IMR-90 (cell line): ENCODE measurements around the gene CHN2. TPM values are rescaled to one million over a fixed set of nuclear protein-coding genes. Genes with fewer than 3 reads are reported as not detected.

ENCODE experiments used
- ATAC-seq: fragments of 200-7000 bp; cut with Tn5 transposase; 2 replicates; pipeline ENCODE4 v1.9.1; 2020; ENCODE audit warnings: low read depth, mild to moderate bottlenecking, moderate library complexity
- BruUV-seq: library from RNA; stranded (reverse); fragments of 400-500 nt; replicated peaks from 2 replicates; lab custom pipeline; 2021; lab: Mats Ljungman, UMichigan
- CTCF ChIA-PET: fragments of 300-600 bp; formaldehyde crosslinking; extraction: SDS; loops from one replicate; lab custom pipeline; 2021; ENCODE audit warnings: antibody characterized with exemption; lab: Yijun Ruan, JAX
- POLR2A ChIA-PET: fragments of 300-600 bp; sonication (Branson Sonifier 250); formaldehyde crosslinking; loops from one replicate; lab custom pipeline; 2022; ENCODE audit warnings: antibody characterized with exemption; ENCODE audit not compliant: unreplicated experiment; lab: Charles Lee
- DNase-seq: peaks from one replicate; pipeline ENCODE4 v3.0.0; 2013
- H2AFZ ChIP-seq: replicated peaks from 2 replicates; pipeline ENCODE3; 2013; ENCODE audit warnings: low read length, mild to moderate bottlenecking; ENCODE audit not compliant: poor library complexity
- H2AK5ac ChIP-seq: 2 replicates; pipeline ENCODE4 v1.6.1; 2013; ENCODE audit warnings: low read depth, low read length, inconsistent platforms
- H2AK9ac ChIP-seq: replicated peaks from 2 replicates; pipeline ENCODE3; 2013; ENCODE audit warnings: mild to moderate bottlenecking, low read depth, low read length, moderate library complexity; ENCODE audit not compliant: poor library complexity
- H2BK120ac ChIP-seq: 2 replicates; pipeline ENCODE4 v1.6.1; 2013; ENCODE audit warnings: low read depth, low read length, inconsistent platforms
- H2BK15ac ChIP-seq: 3 replicates; pipeline ENCODE4 v1.6.1; 2013; ENCODE audit warnings: low read depth, low read length, inconsistent platforms
- H2BK20ac ChIP-seq: 2 replicates; pipeline ENCODE4 v1.6.1; 2013; ENCODE audit warnings: low read depth, mild to moderate bottlenecking, inconsistent platforms, low read length, moderate library complexity
- H2BK5ac ChIP-seq: 2 replicates; pipeline ENCODE4 v1.6.1; 2013; ENCODE audit warnings: mild to moderate bottlenecking, low read depth, low read length, inconsistent platforms; ENCODE audit not compliant: poor library complexity, severe bottlenecking
- H3K14ac ChIP-seq: replicated peaks from 2 replicates; pipeline ENCODE4 v1.6.1; 2013; ENCODE audit warnings: low read depth, low read length, inconsistent platforms
- H3K18ac ChIP-seq: 2 replicates; pipeline ENCODE4 v1.6.1; 2013; ENCODE audit warnings: low read depth, low read length, control low read depth
- H3K23ac ChIP-seq: 2 replicates; pipeline ENCODE4 v1.6.1; 2013; ENCODE audit warnings: low read depth, low read length, inconsistent platforms
- H3K27ac ChIP-seq: 2 replicates; pipeline ENCODE4 v1.5.1; 2013; ENCODE audit warnings: mild to moderate bottlenecking, control low read depth, low read length; ENCODE audit not compliant: insufficient read depth
- H3K27me3 ChIP-seq: 2 replicates; pipeline ENCODE4 v1.6.1; 2013; ENCODE audit warnings: low read length; ENCODE audit not compliant: control insufficient read depth, insufficient read depth
- H3K36me3 ChIP-seq: 2 replicates; pipeline ENCODE4 v1.6.1; 2013; ENCODE audit warnings: low read length, mixed read lengths; ENCODE audit not compliant: control insufficient read depth, insufficient read depth
- H3K4ac ChIP-seq: 2 replicates; pipeline ENCODE4 v1.6.1; 2013; ENCODE audit warnings: low read depth, low read length, inconsistent platforms
- H3K4me1 ChIP-seq: 2 replicates; pipeline ENCODE4 v1.6.1; 2013; ENCODE audit warnings: low read length, mixed read lengths; ENCODE audit not compliant: control insufficient read depth, insufficient read depth
- H3K4me2 ChIP-seq: 2 replicates; pipeline ENCODE4 v1.6.1; 2013; ENCODE audit warnings: low read depth, mild to moderate bottlenecking, control low read depth, low read length, moderate library complexity
- H3K4me3 ChIP-seq: 2 replicates; pipeline ENCODE4 v1.5.1; 2013; ENCODE audit warnings: low read depth, mild to moderate bottlenecking, control low read depth, low read length, moderate library complexity; ENCODE audit not compliant: insufficient read depth
- H3K56ac ChIP-seq: 2 replicates; pipeline ENCODE4 v1.6.1; 2013; ENCODE audit warnings: low read length, inconsistent platforms; ENCODE audit not compliant: insufficient read depth; ENCODE audit errors: extremely low read depth
- H3K79me1 ChIP-seq, 2 experiments: 2 replicates each; pipeline ENCODE4 v1.6.1; 2013; ENCODE audit warnings: low read length in 2 of 2, inconsistent platforms in 1 of 2, low read depth in 1 of 2
- H3K9ac ChIP-seq: 2 replicates; pipeline ENCODE4 v1.6.1; 2013; ENCODE audit warnings: low read depth, low read length, control low read depth
- H3K9me1 ChIP-seq: 2 replicates; pipeline ENCODE4 v1.6.1; 2013; ENCODE audit warnings: low read length, inconsistent platforms; ENCODE audit not compliant: insufficient read depth
- H3K9me3 ChIP-seq: 2 replicates; pipeline ENCODE4 v1.6.1; 2013; ENCODE audit warnings: low read length; ENCODE audit not compliant: control insufficient read depth, insufficient read depth
- H4K20me1 ChIP-seq: 2 replicates; pipeline ENCODE4 v1.6.1; 2013; ENCODE audit warnings: low read length, inconsistent platforms; ENCODE audit not compliant: insufficient read depth
- H4K5ac ChIP-seq: 2 replicates; pipeline ENCODE4 v1.6.1; 2013; ENCODE audit warnings: mild to moderate bottlenecking, low read depth, low read length, control low read depth
- H4K8ac ChIP-seq, 2 experiments: 2 replicates each; pipeline ENCODE4 v1.6.1; 2013; ENCODE audit warnings: low read depth in 2 of 2, low read length in 2 of 2, control low read depth in 1 of 2, inconsistent platforms in 1 of 2
- H4K91ac ChIP-seq: 2 replicates; pipeline ENCODE4 v1.6.1; 2013; ENCODE audit warnings: low read depth, low read length, inconsistent platforms; ENCODE audit not compliant: insufficient read depth
- BHLHE40 ChIP-seq: fragments of 150-350 bp; IDR thresholded peaks from 2 replicates; pipeline ENCODE4 v1.6.1; 2016; ENCODE audit warnings: mild to moderate bottlenecking, low read depth, low read length
- CEBPB ChIP-seq: IDR thresholded peaks from 2 replicates; pipeline ENCODE4 v1.6.1; 2012; ENCODE audit warnings: low read depth, low read length, improper control_type of control experiment
- CHD1 ChIP-seq: IDR thresholded peaks from 2 replicates; pipeline ENCODE4 v1.6.1; 2012; ENCODE audit warnings: low read depth, low read length, improper control_type of control experiment
- CTCF ChIP-seq: conservative IDR thresholded peaks from 2 replicates; pipeline ENCODE4 v1.5.1; 2012; ENCODE audit warnings: mild to moderate bottlenecking, low read depth, low read length, improper control_type of control experiment
- ELK1 ChIP-seq: fragments of 150-350 bp; IDR thresholded peaks from 2 replicates; pipeline ENCODE4 v1.6.1; 2016; ENCODE audit warnings: low read depth, mild to moderate bottlenecking, low read length, moderate library complexity, borderline replicate concordance
- FOS ChIP-seq: fragments of 150-350 bp; IDR thresholded peaks from 2 replicates; pipeline ENCODE4 v1.6.1; 2016; ENCODE audit warnings: low read depth, low read length
- MAFK ChIP-seq: IDR thresholded peaks from 2 replicates; pipeline ENCODE4 v1.6.1; 2012; ENCODE audit warnings: low read depth, low read length, improper control_type of control experiment
- MAZ ChIP-seq: IDR thresholded peaks from 2 replicates; pipeline ENCODE4 v1.6.1; 2012; ENCODE audit warnings: low read depth, mild to moderate bottlenecking, low read length, improper control_type of control experiment, moderate library complexity, borderline replicate concordance
- MXI1 ChIP-seq: IDR thresholded peaks from 2 replicates; pipeline ENCODE4 v1.6.1; 2012; ENCODE audit warnings: low read depth, mild to moderate bottlenecking, low read length, moderate library complexity, borderline replicate concordance
- NFE2L2 ChIP-seq: fragments of 150-350 bp; IDR thresholded peaks from 2 replicates; pipeline ENCODE4 v1.6.1; 2016; ENCODE audit warnings: low read depth, mild to moderate bottlenecking, low read length
- POLR2A ChIP-seq: IDR thresholded peaks from 2 replicates; pipeline ENCODE4 v1.6.1; 2012; ENCODE audit warnings: mild to moderate bottlenecking, low read depth, low read length
- RAD21 ChIP-seq: IDR thresholded peaks from 2 replicates; pipeline ENCODE4 v1.6.1; 2012; ENCODE audit warnings: low read length, improper control_type of control experiment
- RCOR1 ChIP-seq: IDR thresholded peaks from 2 replicates; pipeline ENCODE4 v1.6.1; 2012; ENCODE audit warnings: mild to moderate bottlenecking, low read length, improper control_type of control experiment; ENCODE audit not compliant: insufficient replicate concordance
- RFX5 ChIP-seq: IDR thresholded peaks from 2 replicates; pipeline ENCODE4 v1.8.0; 2012; ENCODE audit warnings: low read depth, mild to moderate bottlenecking, low read length, moderate library complexity
- SMC3 ChIP-seq: fragments of 150-350 bp; IDR thresholded peaks from 2 replicates; pipeline ENCODE4 v1.6.1; 2016; ENCODE audit warnings: low read depth, mild to moderate bottlenecking, antibody characterized with exemption, low read length, moderate library complexity
- USF2 ChIP-seq: fragments of 150-350 bp; IDR thresholded peaks from 2 replicates; pipeline ENCODE4 v1.6.1; 2017; ENCODE audit warnings: mild to moderate bottlenecking, antibody characterized with exemption, low read length, low read depth
- WGBS, 2 experiments: methylation state at CpG; one replicate each; pipeline versions ENCODE4 v1.1.5 to v1.1.7; 2013; ENCODE audit warnings: missing lambda C conversion rate in 2 of 2; ENCODE audit not compliant: insufficient read length in 1 of 2; ENCODE audit errors: extremely low coverage in 2 of 2; 5-methylcytosine and 5-hydroxymethylcytosine counted together
- dilution Hi-C: fragments of 300-500 bp; cut with HindIII; formaldehyde crosslinking; loops from one replicate; pipeline ENCODE4 v1.14.3; 2018; ENCODE audit warnings: low sequenced_read_pairs; ENCODE audit not compliant: unreplicated experiment
- in situ Hi-C: fragments of 300-500 bp; cut with MboI; formaldehyde crosslinking; loops from 3 replicates; pipeline ENCODE4 v1.14.3; 2019; ENCODE audit warnings: low sequenced_read_pairs, inconsistent platforms, mixed read lengths
- intact Hi-C: fragments of 100-400 bp; cut with micrococcal nuclease; formaldehyde crosslinking; loops from 2 replicates; pipeline ENCODE4 v1.10.0; 2022
- polyA plus RNA-seq, 3 experiments: library from polyadenylated mRNA; depleted of rRNA; stranded (reverse); fragments of >200 nt; gene quantifications; 2 replicates each; pipeline ENCODE4 v1.2.3, GENCODE V29; 2012; ENCODE audit warnings: low replicate concordance in 1 of 3
- total RNA-seq: library from RNA; depleted of rRNA; stranded (reverse); fragments of >200 nt; gene quantifications from 2 replicates; pipeline ENCODE4 v1.2.3, GENCODE V29; 2012

Gene CHN2
- total and polyA plus RNA-seq, 2 of the 4 experiments (the other 2 are of a cell fraction): not detected

GRCh38 chr7:29442146-29442545, 247.6 kb downstream of the CHN2 start:
- H3K56ac ChIP-seq: no peak overlapping the region
- no peak overlapping the region for H2AFZ ChIP-seq
- WGBS, 2 experiments: no CpG with 5 or more reads among the region's 3 CpGs
- no peaks in the 10 kb centered on the region for H3K79me1 ChIP-seq
- H2BK15ac ChIP-seq: no peak overlapping the region
- no peak for ATAC-seq
- H4K5ac ChIP-seq: no peak overlapping the region
- in situ Hi-C loops (no loop called here), intact Hi-C loops (no loop called here), dilution Hi-C loops (no loop called here)
- ChIA-PET POLR2A (no interaction called here), CTCF (no interaction called here)
- no peak overlapping the region for H3K4ac ChIP-seq
- no peak overlapping the region for H3K9ac ChIP-seq
- no peak overlapping the region for H2AK9ac ChIP-seq
- no peak overlapping the region for H3K4me2 ChIP-seq
- H3K23ac ChIP-seq: no peak overlapping the region
- no peaks in the 10 kb centered on the region for H4K20me1 ChIP-seq
- H3K14ac ChIP-seq: no peak overlapping the region
- H4K8ac ChIP-seq: no peak overlapping the region
- TF ChIP-seq POLR2A (no peak), MAZ (no peak), ELK1 (no peak), USF2 (no peak), CHD1 (no peak), NFE2L2 (no peak), CTCF (no peak), RFX5 (no peak), MXI1 (no peak), CEBPB (no peak), MAFK (no peak), BHLHE40 (no peak), FOS (no peak), RCOR1 (no peak), RAD21 (no peak), SMC3 (no peak)
- H3K27me3 ChIP-seq: no peaks in the 10 kb centered on the region
- DNase-seq: no peak
- no peak overlapping the region for H2BK5ac ChIP-seq
- no peak overlapping the region for H2BK120ac ChIP-seq
- H3K4me1 ChIP-seq: no peaks in the 10 kb centered on the region
- H4K91ac ChIP-seq: no peak overlapping the region
- no peak overlapping the region for H3K27ac ChIP-seq
- BruUV-seq: no TSS peak
- no peak overlapping the region for H2AK5ac ChIP-seq
- H3K18ac ChIP-seq: no peak overlapping the region
- no peaks in the 10 kb centered on the region for H3K9me3 ChIP-seq
- H3K9me1 ChIP-seq: no peaks in the 10 kb centered on the region
- H3K4me3 ChIP-seq: no peak overlapping the region
- no peaks in the 10 kb centered on the region for H3K36me3 ChIP-seq
- H2BK20ac ChIP-seq: no peak overlapping the region
